B cell (primary cell): Measurements from ENCODE around the gene MORN1. TPM values are rescaled to one million over a fixed set of nuclear protein-coding genes. Genes with fewer than 3 reads are reported as not detected.

ENCODE experiments used
- ATAC-seq: fragments of 200-7000 bp; cut with Tn5 transposase; one replicate; pipeline ENCODE4 v1.10.0; 2021; ENCODE audit warnings: low read depth, mild to moderate bottlenecking, moderate number of reproducible peaks, moderate library complexity
- CTCF ChIA-PET: fragments of 350-600 bp; sonication (Branson Sonifier 250); formaldehyde crosslinking; loops from one replicate; lab custom pipeline; 2021; ENCODE audit warnings: antibody characterized with exemption, inconsistent platforms; lab: Charles Lee
- POLR2A ChIA-PET: fragments of 350-600 bp; sonication (Branson Sonifier 250); formaldehyde crosslinking; loops from one replicate; lab custom pipeline; 2021; ENCODE audit warnings: antibody characterized with exemption; lab: Charles Lee
- DNase-seq: peaks from one replicate; pipeline ENCODE4 v3.0.0; 2013
- H2AFZ ChIP-seq: 2 replicates; pipeline ENCODE4 v1.6.1; 2012; ENCODE audit warnings: mild to moderate bottlenecking, low read depth, low read length; ENCODE audit not compliant: insufficient read depth, poor library complexity, severe bottlenecking
- H3K27ac ChIP-seq, 2 donors: 1 replicate in 1 of 2; 2 replicates in 1 of 2; pipeline ENCODE4 v1.5.1; 2012 to 2013; ENCODE audit warnings: low read length in 2 of 2, mild to moderate bottlenecking in 2 of 2, moderate library complexity in 1 of 2
- H3K27me3 ChIP-seq, 4 experiments: fragments of 200-600 bp in 1 of 4; sonication (generic) in 1 of 4; replicated peaks in 1 of 4; 1 replicate in 2 of 4; 2 replicates in 2 of 4; pipeline versions ENCODE4 v1.6.1 to v1.7.0; 2013 to 2016; ENCODE audit warnings: low read length in 3 of 4, mild to moderate bottlenecking in 2 of 4, mixed read lengths in 1 of 4, moderate library complexity in 1 of 4; ENCODE audit not compliant: insufficient read depth in 4 of 4, control insufficient read depth in 3 of 4; ENCODE audit errors: control extremely low read depth in 1 of 4
- H3K36me3 ChIP-seq, 2 experiments: replicated peaks in 1 of 2; 1 replicate in 1 of 2; 2 replicates in 1 of 2; pipeline versions ENCODE4 v1.6.1 to v1.7.1; 2013; ENCODE audit warnings: low read length in 1 of 2; ENCODE audit not compliant: insufficient read depth in 2 of 2, control insufficient read depth in 1 of 2; ENCODE audit errors: control extremely low read depth in 1 of 2, extremely low read depth in 1 of 2
- H3K4me1 ChIP-seq, 2 donors: fragments of 200-600 bp in 1 of 2; sonication (generic) in 1 of 2; 1 replicate in 1 of 2; 2 replicates in 1 of 2; pipeline versions ENCODE4 v1.5.1 to v1.6.1; 2013 to 2017; ENCODE audit warnings: low read length in 2 of 2; ENCODE audit not compliant: control insufficient read depth in 2 of 2, insufficient read depth in 2 of 2
- H3K4me2 ChIP-seq: replicated peaks from 2 replicates; pipeline ENCODE3; 2012; ENCODE audit warnings: mild to moderate bottlenecking, low read depth, low read length; ENCODE audit not compliant: poor library complexity, severe bottlenecking
- H3K4me3 ChIP-seq, 5 experiments: fragments of 200-600 bp in 1 of 5; sonication (generic) in 1 of 5; 1 replicate in 3 of 5; 2 replicates in 2 of 5; pipeline versions ENCODE4 v1.5.1 to v1.7.0; 2011 to 2016; ENCODE audit warnings: low read length in 4 of 5, mild to moderate bottlenecking in 4 of 5, low read depth in 2 of 5, control low read depth in 1 of 5, moderate library complexity in 1 of 5; ENCODE audit not compliant: insufficient read depth in 1 of 5; ENCODE audit errors: control extremely low read depth in 1 of 5, extremely low read depth in 1 of 5
- H3K79me2 ChIP-seq: fragments of 200-600 bp; sonication (generic); one replicate; pipeline ENCODE4 v1.6.0; 2016; ENCODE audit warnings: low read length; ENCODE audit not compliant: control insufficient read depth, insufficient read depth
- H3K9ac ChIP-seq: fragments of 200-600 bp; sonication (generic); 2 replicates; pipeline ENCODE4 v1.6.1; 2017; ENCODE audit warnings: mild to moderate bottlenecking, low read length, moderate library complexity
- H3K9me3 ChIP-seq, 3 donors: one replicate each; pipeline versions ENCODE4 v1.6.1 to v1.7.1; 2013; ENCODE audit warnings: low read length in 2 of 3; ENCODE audit not compliant: control insufficient read depth in 2 of 3, insufficient read depth in 1 of 3; ENCODE audit errors: control extremely low read depth in 1 of 3
- H4K20me1 ChIP-seq: 2 replicates; pipeline ENCODE4 v1.6.0; 2012; ENCODE audit warnings: mild to moderate bottlenecking, low read length; ENCODE audit not compliant: insufficient read depth, control insufficient read depth, poor library complexity, severe bottlenecking
- H3K27ac Mint-ChIP-seq: one replicate; pipeline ENCODE4 v1.8.0; 2021; ENCODE audit warnings: mixed read lengths
- H3K27me3 Mint-ChIP-seq: one replicate; pipeline ENCODE4 v1.8.0; 2021; ENCODE audit warnings: mixed read lengths
- H3K4me1 Mint-ChIP-seq: one replicate; pipeline ENCODE4 v1.8.0; 2021; ENCODE audit warnings: mixed read lengths
- H3K4me3 Mint-ChIP-seq: one replicate; pipeline ENCODE4 v1.8.0; 2021; ENCODE audit warnings: mixed read lengths
- H3K9me3 Mint-ChIP-seq: one replicate; pipeline ENCODE4 v1.8.0; 2022; ENCODE audit warnings: mixed read lengths; ENCODE audit not compliant: insufficient read depth
- CTCF ChIP-seq: fragments of 200-600 bp; IDR thresholded peaks from one replicate; pipeline ENCODE4 v1.8.0; 2022; ENCODE audit warnings: antibody characterized with exemption, mild to moderate bottlenecking
- EZH2 ChIP-seq: IDR thresholded peaks from 2 replicates; pipeline ENCODE4 v1.6.1; 2012; ENCODE audit warnings: borderline replicate concordance, low read depth, mild to moderate bottlenecking, moderate library complexity, low read length; ENCODE audit not compliant: insufficient read depth, poor library complexity, severe bottlenecking
- WGBS: methylation state at CpG from one replicate; pipeline ENCODE4 v1.1.5; 2013; ENCODE audit warnings: missing lambda C conversion rate; ENCODE audit not compliant: insufficient coverage; 5-methylcytosine and 5-hydroxymethylcytosine counted together
- intact Hi-C: fragments of 100-400 bp; cut with micrococcal nuclease; formaldehyde crosslinking; loops from one replicate; pipeline ENCODE4 v1.10.0; 2022
- polyA plus RNA-seq: library from polyadenylated mRNA; depleted of rRNA; stranded (reverse); fragments of >200 nt; gene quantifications from 2 replicates; pipeline ENCODE4 v1.2.3, GENCODE V29; 2012
- total RNA-seq, 2 donors: library from RNA; stranded (reverse); fragments of 120-200 nt in 1 of 2; gene quantifications; 1 replicate in 1 of 2; 2 replicates in 1 of 2; pipeline versions ENCODE4 v1.2.3 to v1.2.4, GENCODE V29; 2013 to 2022

The MORN1 gene
- total and polyA plus RNA-seq, 2 donors (not counting 1 experiment from before 2014, with no cell fraction given) = 10.2 to 32.6 TPM

DNA sequence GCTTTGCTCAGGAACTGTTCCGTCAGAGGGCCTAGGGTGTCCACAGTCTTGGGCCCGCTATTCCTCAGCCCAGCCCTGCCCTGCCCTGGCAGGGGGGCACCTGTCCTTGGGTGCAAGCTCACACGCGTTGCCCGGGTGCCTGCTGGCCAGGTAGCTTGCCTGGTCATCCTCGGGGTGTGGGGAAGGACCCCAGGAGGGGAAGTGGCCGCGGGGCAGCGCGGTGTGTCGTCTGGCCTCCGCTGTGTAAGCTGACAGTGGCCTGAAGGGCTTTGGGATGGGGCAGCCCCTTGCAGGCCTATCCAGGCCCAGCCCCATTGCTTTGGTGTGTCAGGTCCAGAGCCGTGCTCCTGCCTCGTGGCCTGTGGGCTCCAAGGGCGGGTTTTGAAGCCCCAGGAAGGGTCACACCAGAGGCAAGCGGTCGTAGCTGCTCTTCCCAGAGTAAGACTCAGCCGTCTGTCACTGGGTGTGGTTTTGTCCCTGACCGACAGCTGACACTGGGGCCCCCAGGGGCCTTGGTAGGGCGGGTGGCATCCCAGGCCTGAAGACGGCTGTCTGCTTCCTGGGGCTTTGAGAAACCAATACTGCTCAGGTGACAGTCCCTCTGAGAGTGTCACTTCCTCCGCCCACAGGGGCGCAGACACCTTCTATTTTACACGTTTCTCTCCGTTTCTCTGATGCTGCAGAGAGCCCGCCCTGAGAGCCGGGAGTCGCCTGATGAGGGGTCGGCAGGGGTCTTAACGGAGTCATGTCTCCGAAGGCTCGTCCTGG lies 91.2 kb downstream of the MORN1 start:
- intact Hi-C loops = loop anchor here (1.0 kb wide), 2 partner anchors 248 to 286 kb away; partner anchors contain the start of gene PRXL2B
- no peaks in the 10 kb centered on the region for H3K9me3 Mint-ChIP-seq
- Histone ChIP-seq H4K20me1 (peaks cover 12% of the 10 kb centered on the region), H3K9ac (peak overlapping the region; percentile 90), H3K36me3 (peaks cover 0 to 27% of the 10 kb centered on the region in 2 experiments), H3K9me3 (no peaks in the 10 kb centered on the region), H3K4me1 (peaks cover 40 to 60% of the 10 kb centered on the region in 2 donors), H3K4me3 (peak overlapping the region in 4 of 5 experiments; percentile 65 to 78 (median 70)), H2AFZ (no peak overlapping the region), H3K79me2 (peaks cover 83% of the 10 kb centered on the region), H3K4me2 (peak overlapping the region; percentile 94), H3K27ac (peak overlapping the region; percentile 99), H3K27me3 (no peaks in the 10 kb centered on the region)
- ATAC-seq = peak; percentile 63
- peaks cover 62% of the 10 kb centered on the region for H3K4me1 Mint-ChIP-seq
- peak overlapping the region; percentile 93 for H3K4me3 Mint-ChIP-seq
- 29% methylated on average over 32 of the region's 32 CpGs for WGBS
- no peak for TF ChIP-seq CTCF
- TF ChIP-seq EZH2 = no peak
- H3K27ac Mint-ChIP-seq = peak overlapping the region; percentile 99
- ChIA-PET CTCF (interaction anchor here (0.9 to 2.9 kb wide), 12 partner anchors 9 to 112 kb away, joined by 3 to 27 read pairs (median 4); partner anchors contain the start of gene FAAP20), POLR2A (interaction anchor here (0.6 to 4.4 kb wide), 13 partner anchors 8 to 285 kb away, joined by 3 to 30 read pairs (median 6); partner anchors contain the start of genes FAAP20, MORN1 and RER1)
- no peaks in the 10 kb centered on the region for H3K27me3 Mint-ChIP-seq
- peak; percentile 94 for DNase-seq
